Activated T-cell treated with anti-CD3 and anti-CD28 coated beads, Interleukin-2, amount 50 U/mL, for 24 hours (primary cell): ENCODE data around the gene ZBTB8A.
"Not testable (repeated sequence)": the region's sequence is repeated elsewhere in the genome, so short reads cannot be mapped to it uniquely, and the experiment has no call there.

Source experiments
- DNase-seq: peaks from one replicate; pipeline ENCODE4 v3.0.0-alpha.2; 2020
- H3K27ac Mint-ChIP-seq: 2 replicates; pipeline ENCODE4 v1.8.0; 2020; ENCODE audit warnings: mild to moderate bottlenecking, mixed read lengths
- H3K27me3 Mint-ChIP-seq: 2 replicates; pipeline ENCODE4 v1.8.0; 2020; ENCODE audit warnings: mixed read lengths
- H3K36me3 Mint-ChIP-seq: 2 replicates; pipeline ENCODE4 v1.8.0; 2020; ENCODE audit warnings: low read depth, mixed read lengths
- H3K4me1 Mint-ChIP-seq: 2 replicates; pipeline ENCODE4 v1.8.0; 2020; ENCODE audit warnings: low read depth, mixed read lengths
- H3K4me3 Mint-ChIP-seq: 2 replicates; pipeline ENCODE4 v1.8.0; 2020; ENCODE audit warnings: mild to moderate bottlenecking, moderate library complexity, mixed read lengths
- H3K9me3 Mint-ChIP-seq: 2 replicates; pipeline ENCODE4 v1.8.0; 2020; ENCODE audit warnings: mixed read lengths

Gene ZBTB8A

DNA sequence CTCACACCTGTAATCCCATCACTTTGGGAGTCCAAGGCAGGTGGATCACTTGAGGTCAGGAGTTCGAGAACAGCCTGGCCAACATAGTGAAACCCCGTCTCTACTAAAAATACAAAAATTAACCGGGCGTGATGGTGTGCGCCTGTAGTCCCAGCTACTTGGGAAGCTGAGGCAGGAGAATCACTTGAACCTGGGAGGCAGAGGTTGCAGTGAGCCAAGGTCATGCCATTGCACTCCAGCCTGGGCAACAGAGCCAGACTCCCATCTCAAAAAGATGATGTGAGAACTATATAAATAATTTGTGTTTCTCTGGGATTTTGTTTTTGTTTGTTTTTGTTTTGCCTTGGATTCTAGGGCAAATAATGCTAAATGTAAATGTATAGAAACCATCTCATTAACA is 17.8 kb downstream of the ZBTB8A start:
- DNase-seq, H3K27me3 Mint-ChIP-seq, H3K4me3 Mint-ChIP-seq, H3K9me3 Mint-ChIP-seq, H3K4me1 Mint-ChIP-seq, H3K27ac Mint-ChIP-seq, H3K36me3 Mint-ChIP-seq: not testable (repeated sequence)

DNA sequence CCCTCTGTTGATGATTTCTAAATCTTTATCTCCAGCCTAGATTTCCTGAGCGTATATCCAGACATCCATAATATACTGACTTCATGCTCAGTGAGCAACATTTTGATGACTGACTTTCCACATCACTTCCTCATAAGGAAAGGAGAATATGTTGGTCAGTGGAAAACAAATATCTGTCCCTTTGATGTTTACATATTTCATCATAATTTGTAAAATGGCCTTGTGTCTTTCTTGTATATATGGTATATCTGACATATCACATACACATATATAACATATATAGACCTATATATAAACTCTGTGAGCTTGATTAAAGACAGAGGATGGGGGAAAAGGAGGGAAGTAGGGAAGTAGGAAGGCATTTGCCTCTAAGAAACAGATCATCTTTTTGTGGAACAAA is 18.6 kb downstream of the ZBTB8A start:
- H3K9me3 Mint-ChIP-seq: no peaks in the 10 kb centered on the region
- H3K27ac Mint-ChIP-seq: no peak overlapping the region
- no peak overlapping the region for H3K4me3 Mint-ChIP-seq
- no peaks in the 10 kb centered on the region for H3K27me3 Mint-ChIP-seq
- no peak for DNase-seq
- H3K36me3 Mint-ChIP-seq: no peaks in the 10 kb centered on the region
- H3K4me1 Mint-ChIP-seq: no peaks in the 10 kb centered on the region

DNA sequence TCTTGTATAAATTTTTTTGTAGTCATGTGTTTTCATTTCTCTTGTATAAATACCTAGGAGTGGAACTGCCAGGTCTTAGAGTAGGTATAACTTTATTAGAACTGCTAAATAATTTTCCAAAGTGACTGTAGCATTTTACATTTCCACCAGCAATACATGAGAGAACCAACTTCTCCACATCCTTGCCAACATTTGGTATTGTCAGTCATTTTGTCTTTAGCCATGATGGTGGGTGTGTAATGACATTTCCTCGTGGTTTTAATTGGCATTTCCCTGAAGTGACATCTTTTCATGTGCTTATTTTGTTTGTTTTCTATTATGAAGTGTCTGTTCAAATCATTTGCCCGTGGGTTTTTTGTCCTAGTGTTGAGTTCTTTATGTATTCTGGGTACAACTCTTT is 29.7 kb downstream of the ZBTB8A start:
- H3K4me1 Mint-ChIP-seq: no peaks in the 10 kb centered on the region
- no peak for DNase-seq
- H3K36me3 Mint-ChIP-seq: no peaks in the 10 kb centered on the region
- H3K27me3 Mint-ChIP-seq: no peaks in the 10 kb centered on the region
- no peak overlapping the region for H3K27ac Mint-ChIP-seq
- no peak overlapping the region for H3K4me3 Mint-ChIP-seq
- no peaks in the 10 kb centered on the region for H3K9me3 Mint-ChIP-seq

DNA sequence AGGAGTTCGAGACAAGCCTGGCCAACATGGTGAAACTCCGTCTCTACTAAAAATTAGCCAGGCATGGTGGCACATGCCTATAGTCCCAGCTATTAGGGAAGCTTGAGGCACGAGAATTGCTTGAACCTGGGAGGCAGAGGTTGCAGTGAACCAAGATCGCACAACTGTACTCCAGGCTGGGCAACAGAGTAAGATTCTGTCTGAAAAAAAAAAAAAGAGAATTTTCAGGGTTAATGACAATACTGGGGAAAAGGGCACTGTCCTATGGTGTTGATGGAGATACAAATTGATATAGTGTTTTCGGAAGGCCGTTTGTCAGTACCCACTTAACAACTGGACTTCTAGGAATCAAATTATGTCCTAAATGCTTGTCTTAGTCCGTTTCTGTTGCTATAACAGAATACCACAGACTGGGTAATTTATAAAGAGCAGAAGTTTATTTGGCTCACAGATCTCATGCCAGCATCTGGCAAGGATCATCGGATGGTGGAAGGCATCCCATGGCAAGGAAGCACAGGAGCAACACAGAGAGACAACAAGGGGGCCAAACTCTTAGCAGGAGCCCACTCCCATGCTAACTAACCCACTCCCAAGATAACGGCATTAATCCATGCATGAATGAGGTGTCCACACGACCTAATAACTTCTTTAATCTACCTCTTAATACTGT is 41.3 kb downstream of the ZBTB8A start:
- no peak for DNase-seq
- H3K27me3 Mint-ChIP-seq: no peaks in the 10 kb centered on the region
- no peaks in the 10 kb centered on the region for H3K4me1 Mint-ChIP-seq
- no peak overlapping the region for H3K4me3 Mint-ChIP-seq
- H3K27ac Mint-ChIP-seq: no peak overlapping the region
- no peaks in the 10 kb centered on the region for H3K36me3 Mint-ChIP-seq
- no peaks in the 10 kb centered on the region for H3K9me3 Mint-ChIP-seq

DNA sequence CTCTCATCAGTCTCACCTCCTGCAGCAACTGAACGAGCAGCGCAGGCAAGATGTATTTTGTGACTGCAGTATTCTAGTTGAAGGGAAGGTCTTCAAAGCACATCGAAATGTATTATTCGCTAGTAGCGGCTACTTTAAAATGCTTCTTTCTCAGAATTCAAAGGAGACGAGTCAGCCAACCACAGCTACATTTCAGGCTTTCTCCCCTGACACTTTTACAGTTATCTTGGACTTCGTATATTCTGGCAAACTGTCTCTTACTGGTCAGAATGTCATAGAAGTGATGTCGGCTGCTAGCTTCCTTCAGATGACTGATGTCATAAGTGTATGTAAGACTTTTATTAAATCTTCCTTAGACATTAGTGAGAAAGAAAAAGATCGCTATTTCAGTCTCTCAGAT is 53.7 kb downstream of the ZBTB8A start:
- H3K27ac Mint-ChIP-seq: no peak overlapping the region
- H3K9me3 Mint-ChIP-seq: no peaks in the 10 kb centered on the region
- H3K4me3 Mint-ChIP-seq: no peak overlapping the region
- no peaks in the 10 kb centered on the region for H3K27me3 Mint-ChIP-seq
- no peaks in the 10 kb centered on the region for H3K36me3 Mint-ChIP-seq
- H3K4me1 Mint-ChIP-seq: no peaks in the 10 kb centered on the region
- no peak for DNase-seq

DNA sequence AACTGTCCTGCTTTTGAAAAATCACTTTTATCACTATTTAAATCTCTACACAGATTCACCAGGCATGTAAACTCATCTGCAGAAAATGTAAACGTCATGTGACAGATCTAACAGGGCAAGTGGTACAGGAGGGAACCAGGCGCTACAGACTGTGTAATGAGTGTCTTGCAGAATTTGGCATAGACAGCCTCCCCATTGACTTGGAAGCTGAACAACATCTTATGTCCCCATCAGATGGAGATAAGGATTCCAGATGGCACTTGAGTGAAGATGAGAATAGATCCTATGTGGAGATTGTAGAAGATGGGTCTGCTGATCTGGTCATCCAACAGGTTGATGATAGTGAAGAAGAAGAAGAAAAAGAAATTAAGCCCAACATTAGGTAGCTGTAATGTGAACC is 60.8 kb downstream of the ZBTB8A start:
- Mint-ChIP-seq H3K27ac (no peak overlapping the region), H3K4me3 (no peak overlapping the region), H3K9me3 (no peaks in the 10 kb centered on the region), H3K27me3 (no peaks in the 10 kb centered on the region), H3K36me3 (no peaks in the 10 kb centered on the region), H3K4me1 (no peaks in the 10 kb centered on the region)
- DNase-seq: no peak

DNA sequence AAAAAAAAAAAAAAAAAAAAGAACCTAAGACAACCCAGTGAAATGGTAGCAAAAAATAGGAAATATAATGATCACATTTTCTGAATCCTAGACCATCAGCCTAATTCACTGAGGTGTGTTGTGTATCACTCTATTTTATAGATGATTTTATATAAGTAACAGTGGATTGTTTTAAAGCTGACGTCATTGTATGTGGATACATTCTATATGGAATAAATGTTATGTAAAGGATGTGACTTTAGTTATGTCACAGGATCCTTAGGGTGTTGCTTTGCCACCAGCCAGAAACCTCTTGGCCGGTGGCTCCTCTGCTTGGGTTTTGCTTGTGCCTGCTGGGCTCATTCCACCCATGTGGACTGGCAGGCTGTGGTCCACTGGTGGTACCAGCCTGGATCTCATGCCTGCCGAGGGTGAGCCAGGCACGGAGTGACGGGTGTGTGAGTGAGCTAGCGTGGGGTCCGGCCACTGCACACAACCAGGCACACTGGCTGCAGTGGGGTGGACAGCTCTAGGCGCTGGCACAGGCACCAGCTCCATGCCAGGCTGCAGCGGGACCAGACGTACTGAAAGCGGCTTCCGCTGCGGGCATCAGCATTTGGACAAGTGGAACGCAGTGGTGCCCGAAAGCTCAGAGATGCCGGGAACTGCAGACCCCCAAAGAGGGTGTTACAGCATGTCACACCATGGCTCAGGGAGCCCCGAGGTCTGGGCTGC is 66.6 kb downstream of the ZBTB8A start:
- Mint-ChIP-seq H3K9me3 (no peaks in the 10 kb centered on the region), H3K27ac (no peak overlapping the region), H3K36me3 (no peaks in the 10 kb centered on the region), H3K4me3 (no peak overlapping the region), H3K4me1 (no peaks in the 10 kb centered on the region), H3K27me3 (no peaks in the 10 kb centered on the region)
- DNase-seq: no peak

DNA sequence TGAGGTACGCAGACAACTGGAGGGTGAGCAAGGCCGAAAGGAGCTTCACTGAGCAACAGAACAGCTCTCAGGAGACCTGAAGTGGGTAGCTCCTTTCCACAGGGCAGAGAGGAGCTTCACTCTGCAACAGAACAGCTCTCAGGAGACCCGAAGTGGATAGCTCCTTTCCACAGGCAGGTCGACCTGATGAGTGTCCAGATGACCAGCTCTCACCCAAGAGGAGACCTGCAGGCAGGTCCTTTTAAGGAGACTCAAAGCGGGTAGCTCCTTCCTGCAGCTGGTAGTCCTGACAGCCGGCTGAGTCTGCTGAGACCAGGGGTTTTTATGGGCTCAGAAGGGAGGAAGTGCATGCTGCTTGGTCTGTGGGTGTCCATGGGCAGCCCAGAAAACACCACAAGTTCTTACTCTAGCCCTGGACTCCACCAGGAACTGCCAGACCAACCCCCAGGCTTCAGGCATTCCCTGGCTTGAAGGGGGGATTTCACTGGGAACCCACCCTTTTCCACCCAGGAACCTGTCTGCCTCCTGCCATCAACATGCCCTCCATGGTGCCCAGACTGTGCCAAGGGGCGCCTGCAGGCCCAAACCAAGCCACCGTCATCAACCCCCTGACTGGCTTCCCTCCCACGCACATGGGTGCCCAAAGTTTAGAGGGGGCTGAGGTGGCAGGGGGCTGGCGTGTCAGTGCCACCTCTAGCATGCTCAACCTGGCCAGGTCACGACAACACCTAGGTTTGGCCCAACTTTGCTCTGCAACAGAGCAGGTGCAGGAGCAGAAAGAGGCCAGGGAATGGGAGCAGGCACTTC is 67.5 kb downstream of the ZBTB8A start:
- DNase-seq: no peak
- no peaks in the 10 kb centered on the region for H3K9me3 Mint-ChIP-seq
- no peaks in the 10 kb centered on the region for H3K27me3 Mint-ChIP-seq
- no peak overlapping the region for H3K4me3 Mint-ChIP-seq
- no peaks in the 10 kb centered on the region for H3K36me3 Mint-ChIP-seq
- no peaks in the 10 kb centered on the region for H3K4me1 Mint-ChIP-seq
- H3K27ac Mint-ChIP-seq: no peak overlapping the region

DNA sequence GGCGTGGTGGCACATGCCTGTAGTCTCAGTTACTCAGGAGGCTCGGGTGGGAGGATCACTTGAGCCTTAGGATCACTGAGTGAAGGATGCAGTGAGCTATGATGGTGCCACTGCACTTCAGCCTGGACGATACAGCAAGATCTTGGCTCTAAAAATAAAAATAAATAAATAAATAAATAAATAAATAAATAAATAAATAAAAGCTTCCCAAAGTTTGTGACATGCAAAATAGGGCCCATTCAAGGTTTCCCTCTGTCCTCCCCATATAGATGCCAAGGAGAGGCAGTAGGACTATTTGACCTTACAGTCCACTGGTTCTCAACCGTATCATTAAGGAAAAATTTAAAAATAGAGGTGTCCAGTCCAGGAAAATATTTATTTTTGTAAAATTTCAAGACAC is 70.0 kb downstream of the ZBTB8A start:
- Mint-ChIP-seq H3K4me1 (peaks cover 7% of the 10 kb centered on the region), H3K9me3 (no peaks in the 10 kb centered on the region), H3K27ac (no peak overlapping the region), H3K27me3 (peaks cover 3% of the 10 kb centered on the region), H3K4me3 (no peak overlapping the region), H3K36me3 (no peaks in the 10 kb centered on the region)
- DNase-seq: no peak

DNA sequence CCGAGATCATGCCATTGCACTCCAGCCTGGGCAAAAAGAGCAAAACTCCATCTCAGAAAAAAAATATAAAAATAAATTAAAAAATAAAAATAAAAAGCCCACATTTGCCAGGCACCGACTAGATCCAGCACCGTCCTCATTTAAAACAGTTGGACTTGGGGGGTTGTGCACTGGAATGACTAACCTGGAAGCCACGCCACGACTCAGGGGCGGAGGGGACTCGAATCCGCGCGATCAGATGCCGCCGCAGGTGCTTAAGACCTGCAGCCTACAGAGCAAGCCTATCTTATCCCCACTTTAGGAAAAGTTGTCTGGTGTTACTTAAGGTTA is 72.6 kb downstream of the ZBTB8A start:
- Mint-ChIP-seq H3K36me3 (peaks cover 7% of the 10 kb centered on the region), H3K27me3 (peaks cover 3% of the 10 kb centered on the region), H3K27ac (no peak overlapping the region), H3K4me1 (peaks cover 7% of the 10 kb centered on the region), H3K9me3 (no peaks in the 10 kb centered on the region), H3K4me3 (peak overlapping the region; percentile 67)
- DNase-seq: no peak

DNA sequence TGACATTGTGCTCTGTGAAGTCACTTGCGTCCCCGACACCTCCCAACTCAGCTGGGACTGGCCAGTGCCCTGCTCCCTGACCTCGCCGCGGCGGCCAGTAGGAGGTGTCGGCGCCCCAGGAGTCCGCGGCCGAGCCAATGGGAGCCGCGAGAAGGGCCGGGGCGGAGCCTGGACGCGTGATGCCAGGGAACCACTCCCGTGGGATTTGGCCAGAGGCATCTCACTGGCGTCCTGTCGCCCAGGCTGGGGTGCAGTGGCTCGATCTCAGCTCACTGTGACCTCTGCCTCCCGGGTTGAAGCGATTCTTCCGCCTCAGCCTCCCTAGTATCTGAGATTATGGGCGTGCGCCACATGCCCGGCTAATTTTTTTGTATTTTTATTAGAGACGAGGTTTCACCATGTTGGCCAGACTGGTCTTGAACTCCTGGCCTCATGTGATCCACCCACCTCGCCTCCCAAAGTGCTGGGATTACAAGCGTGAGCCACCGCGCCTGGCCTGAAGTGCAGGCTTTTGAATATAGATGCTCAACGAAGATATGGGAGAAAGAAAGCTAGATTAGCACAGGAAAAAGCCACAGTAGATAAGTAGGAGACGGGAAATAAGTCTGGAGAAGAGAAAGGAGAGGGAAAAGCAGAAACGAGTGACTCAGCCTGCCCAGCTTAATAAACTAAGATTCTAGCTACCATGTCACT is 73.1 kb downstream of the ZBTB8A start:
- DNase-seq: peak; percentile 61
- peaks cover 7% of the 10 kb centered on the region for H3K4me1 Mint-ChIP-seq
- peaks cover 3% of the 10 kb centered on the region for H3K27me3 Mint-ChIP-seq
- H3K36me3 Mint-ChIP-seq: peaks cover 9% of the 10 kb centered on the region
- H3K4me3 Mint-ChIP-seq: peak overlapping the region; percentile 67
- H3K27ac Mint-ChIP-seq: no peak overlapping the region
- H3K9me3 Mint-ChIP-seq: no peaks in the 10 kb centered on the region

DNA sequence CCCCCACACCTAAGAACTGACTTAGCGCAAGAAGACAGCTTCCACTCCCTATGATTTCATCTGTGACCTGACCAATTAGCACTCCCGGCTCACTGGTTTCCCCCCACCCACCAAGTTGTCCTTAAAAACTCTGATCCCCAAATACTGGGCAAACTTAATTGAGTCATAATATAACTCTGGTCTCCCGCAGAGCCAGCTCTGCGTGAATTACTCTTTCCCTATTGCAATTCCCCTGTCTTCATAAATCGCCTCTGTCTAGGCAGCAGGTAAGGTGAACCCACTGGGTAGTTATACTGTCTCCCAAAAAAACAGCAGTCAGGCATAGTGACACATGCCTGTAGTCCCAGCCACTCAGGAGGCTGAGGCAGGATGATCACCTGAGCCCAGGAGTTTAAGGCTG is 74.2 kb downstream of the ZBTB8A start:
- Mint-ChIP-seq H3K4me3 (no peak overlapping the region), H3K9me3 (no peaks in the 10 kb centered on the region), H3K27me3 (peaks cover 3% of the 10 kb centered on the region), H3K36me3 (peaks cover 14% of the 10 kb centered on the region), H3K27ac (no peak overlapping the region), H3K4me1 (peaks cover 7% of the 10 kb centered on the region)
- no peak for DNase-seq

DNA sequence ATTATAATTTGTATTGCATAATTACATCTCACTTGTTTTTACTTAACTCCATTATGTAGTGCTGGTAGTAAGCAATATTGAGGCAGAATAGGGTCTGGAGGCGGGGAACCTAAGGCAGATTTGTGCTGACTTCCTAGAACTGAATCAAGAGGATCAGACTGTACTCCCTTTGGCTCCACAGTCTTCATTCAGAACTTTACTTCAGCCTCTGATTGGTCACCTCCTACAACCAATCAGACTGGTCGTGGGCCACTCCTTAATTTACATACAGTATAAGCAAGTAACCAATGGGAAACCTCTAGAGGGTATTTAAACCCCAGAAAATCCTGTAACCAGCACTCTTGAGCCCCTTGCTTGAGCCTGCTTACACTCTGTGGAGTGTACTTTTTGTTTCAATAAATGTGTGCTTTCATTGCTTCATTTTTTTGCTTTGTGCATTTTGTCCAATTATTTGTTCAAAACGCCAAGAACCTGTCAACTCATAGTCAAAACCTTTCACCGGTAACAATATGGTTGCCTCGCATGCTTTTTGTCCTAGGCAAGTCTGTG is 79.5 kb downstream of the ZBTB8A start:
- DNase-seq: no peak
- Mint-ChIP-seq H3K4me1 (peaks cover 30% of the 10 kb centered on the region), H3K36me3 (peaks cover 64% of the 10 kb centered on the region), H3K27me3 (no peaks in the 10 kb centered on the region), H3K9me3 (no peaks in the 10 kb centered on the region), H3K27ac (no peak overlapping the region), H3K4me3 (no peak overlapping the region)

DNA sequence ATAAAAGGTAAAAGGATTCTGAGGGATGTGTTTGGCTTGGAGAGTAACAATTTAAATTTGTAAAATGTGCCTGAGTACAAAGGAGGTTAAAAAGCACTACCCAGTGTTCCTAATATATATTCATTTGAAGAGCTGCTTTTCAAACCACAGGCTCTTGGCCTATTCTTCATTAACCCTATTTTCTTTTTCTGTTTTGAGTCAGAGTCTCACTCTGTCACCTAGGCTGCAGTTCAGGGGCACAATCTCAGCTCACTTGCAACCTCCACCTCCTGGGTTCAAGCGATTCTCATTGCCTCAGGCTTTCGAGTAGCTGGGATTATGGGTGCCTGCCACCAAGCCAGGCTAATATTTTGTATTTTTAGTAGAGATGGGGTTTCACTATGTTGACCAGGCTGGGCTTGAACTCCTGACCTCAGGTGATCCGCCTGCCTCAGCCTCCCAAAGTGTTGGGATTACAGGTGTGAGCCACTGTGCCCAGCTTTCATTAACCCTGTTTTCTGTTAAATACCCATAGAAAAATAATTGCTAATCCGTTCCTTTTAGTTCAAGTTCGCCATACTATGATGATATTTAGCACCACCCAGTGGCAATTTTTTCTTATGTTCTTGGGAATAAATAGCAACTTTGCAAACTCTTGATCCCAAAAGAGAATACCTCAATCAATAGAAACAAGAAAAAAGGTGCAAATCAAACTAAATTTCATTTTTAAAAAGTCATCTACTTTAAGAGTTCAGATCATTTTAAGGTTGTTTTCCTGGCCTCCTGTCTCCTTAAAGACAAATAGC is 80.7 kb downstream of the ZBTB8A start:
- DNase-seq: no peak
- Mint-ChIP-seq H3K36me3 (peaks cover 74% of the 10 kb centered on the region), H3K9me3 (peaks cover 3% of the 10 kb centered on the region), H3K4me1 (peaks cover 39% of the 10 kb centered on the region), H3K27me3 (no peaks in the 10 kb centered on the region), H3K4me3 (no peak overlapping the region), H3K27ac (peak overlapping the region; percentile 57)
